ENCODE measurements around the gene FHOD3.
"Not testable (repeated sequence)": the region's sequence is repeated elsewhere in the genome, so short reads cannot be mapped to it uniquely, and the experiment has no call there.

Gene FHOD3

GRCh38 chr18:36451454-36452251, 154.1 kb downstream of the FHOD3 start:
- DNase-seq (ENCODE audit: low spot score) = no peak

GRCh38 chr18:36454245-36454644, 156.7 kb downstream of the FHOD3 start:
- no peak for DNase-seq (ENCODE audit: low spot score)

- DNase-seq (ENCODE audit: low spot score) = no peak
These were observed 157.4 kb downstream of the FHOD3 start for GRCh38 chr18:36454848-36455458.

- DNase-seq (ENCODE audit: low spot score) = no peak
These were observed 158.4 kb downstream of the FHOD3 start for GRCh38 chr18:36455931-36456330.

- no peak for DNase-seq (ENCODE audit: low spot score)
These were observed 159.1 kb downstream of the FHOD3 start for GRCh38 chr18:36456622-36457021.

- no peak for DNase-seq (ENCODE audit: low spot score)
These were observed 160.2 kb downstream of the FHOD3 start for GRCh38 chr18:36457683-36458082.

- no peak for DNase-seq (ENCODE audit: low spot score)
These were observed 160.8 kb downstream of the FHOD3 start for GRCh38 chr18:36458306-36458705.

- no peak for DNase-seq (ENCODE audit: low spot score)
These were observed 161.7 kb downstream of the FHOD3 start for GRCh38 chr18:36459203-36459602.

- DNase-seq (ENCODE audit: low spot score) = no peak
These were observed 162.3 kb downstream of the FHOD3 start for GRCh38 chr18:36459786-36460185.

- no peak for DNase-seq (ENCODE audit: low spot score)
These were observed 162.9 kb downstream of the FHOD3 start for GRCh38 chr18:36460324-36460850.

GRCh38 chr18:36460854-36461253, 163.3 kb downstream of the FHOD3 start:
- no peak for DNase-seq (ENCODE audit: low spot score)

- DNase-seq (ENCODE audit: low spot score) = no peak
These were observed 164.1 kb downstream of the FHOD3 start for GRCh38 chr18:36461551-36461987.

GRCh38 chr18:36463516-36463915, 166.0 kb downstream of the FHOD3 start:
- not testable (repeated sequence) for DNase-seq (ENCODE audit: low spot score)

GRCh38 chr18:36464126-36464651, 166.7 kb downstream of the FHOD3 start:
- no peak for DNase-seq (ENCODE audit: low spot score)

- DNase-seq (ENCODE audit: low spot score) = no peak
These were observed 167.8 kb downstream of the FHOD3 start for GRCh38 chr18:36465276-36465675.

- no peak for DNase-seq (ENCODE audit: low spot score)
These were observed 168.5 kb downstream of the FHOD3 start for GRCh38 chr18:36465970-36466369.

GRCh38 chr18:36467614-36468013, 170.1 kb downstream of the FHOD3 start:
- DNase-seq (ENCODE audit: low spot score) = no peak

GRCh38 chr18:36468161-36468560, 170.6 kb downstream of the FHOD3 start:
- no peak for DNase-seq (ENCODE audit: low spot score)

- no peak for DNase-seq (ENCODE audit: low spot score)
These were observed 171.9 kb downstream of the FHOD3 start for GRCh38 chr18:36469461-36469860.

GRCh38 chr18:36470896-36471295, 173.4 kb downstream of the FHOD3 start:
- DNase-seq (ENCODE audit: low spot score) = no peak

- no peak for DNase-seq (ENCODE audit: low spot score)
These were observed 173.9 kb downstream of the FHOD3 start for GRCh38 chr18:36471393-36471792.

GRCh38 chr18:36476433-36476832, 178.9 kb downstream of the FHOD3 start:
- no peak for DNase-seq (ENCODE audit: low spot score)

GRCh38 chr18:36477776-36478175, 180.3 kb downstream of the FHOD3 start:
- no peak for DNase-seq (ENCODE audit: low spot score)

Measured in activated CD4-positive, alpha-beta T cell treated with anti-CD3 and anti-CD28 coated beads, Interleukin-2, Interleukin-4, amounts not matched to agents 100 ng/mL and 50 ng/mL, durations not matched to agents 16 hours and 8 hours (primary cell).